GM18508 (cell line): Measurements from ENCODE around the gene KRTAP26-1.

Experiments used
- ATAC-seq: cut with Tn5 transposase; IDR thresholded peaks from one replicate; pipeline ENCODE4 v1.9.1; 2021; ENCODE audit warnings: moderate number of reproducible peaks; ENCODE audit not compliant: insufficient read depth, unreplicated experiment

KRTAP26-1 gene

GRCh38 chr21:30320215-30320614 lies at the start of gene KRTAP26-1:
Gene KRTAP26-1 (minus strand): TSS chr21:30320315. CDS start chr21:30320035, 280 bp downstream.
- ATAC-seq, result no peak

- ATAC-seq, result no peak
Observed at GRCh38 chr21:30355906-30356305, 35.8 kb upstream of the KRTAP26-1 start.

DNA sequence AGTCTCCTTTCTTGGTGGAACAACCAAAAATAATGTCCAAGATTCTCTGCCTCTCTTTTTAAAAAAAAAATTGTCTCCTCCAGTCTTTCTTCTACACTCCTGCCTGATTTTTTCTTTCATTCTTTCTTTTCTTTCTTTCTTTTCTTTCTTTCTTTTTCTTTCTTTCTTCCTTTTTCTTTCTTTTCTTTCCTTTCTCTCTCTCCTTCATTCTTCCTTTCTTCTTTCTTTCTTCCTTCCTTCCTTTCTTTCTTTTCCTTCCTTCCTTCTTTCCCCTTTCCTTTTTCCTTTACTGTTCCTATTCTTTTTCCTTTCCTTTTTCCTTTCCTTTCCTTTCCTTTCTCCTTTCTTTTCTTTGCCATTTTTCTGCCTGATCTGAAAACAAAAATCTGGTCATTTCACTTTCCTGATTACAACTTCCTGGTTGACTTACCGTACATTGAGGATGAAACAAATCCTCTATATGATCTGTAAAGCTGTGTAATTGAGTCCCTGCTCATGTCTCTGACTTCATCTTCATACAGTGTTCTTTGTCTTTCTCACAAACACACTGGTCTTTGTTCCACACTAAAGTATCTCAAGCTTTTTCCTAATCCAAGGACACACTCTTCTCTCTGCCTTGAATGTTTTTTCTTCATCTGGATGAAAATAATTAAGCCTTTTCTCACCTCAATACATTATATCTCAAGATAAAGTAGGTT lies 34.3 kb upstream of the KRTAP26-1 start:
- no peak for ATAC-seq

DNA sequence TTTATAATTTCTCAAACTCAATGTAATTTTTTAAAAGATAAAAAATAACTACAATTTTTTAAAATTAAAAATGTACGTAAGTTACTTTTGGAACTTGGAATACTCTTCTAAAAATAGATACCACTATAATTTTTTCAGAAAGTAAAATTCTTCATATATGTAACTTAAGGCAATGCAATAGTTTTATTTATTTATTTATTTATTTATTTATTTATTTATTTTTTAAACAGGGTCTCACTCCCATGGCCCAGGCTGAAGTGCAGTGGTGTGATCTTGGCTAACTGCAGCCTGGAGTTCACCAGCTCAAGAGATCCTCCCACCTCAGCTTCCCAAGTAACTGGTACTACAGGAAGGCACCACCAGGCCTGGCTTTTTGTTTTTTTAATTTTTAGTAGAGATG lies 31.4 kb upstream of the KRTAP26-1 start:
- no peak for ATAC-seq

DNA sequence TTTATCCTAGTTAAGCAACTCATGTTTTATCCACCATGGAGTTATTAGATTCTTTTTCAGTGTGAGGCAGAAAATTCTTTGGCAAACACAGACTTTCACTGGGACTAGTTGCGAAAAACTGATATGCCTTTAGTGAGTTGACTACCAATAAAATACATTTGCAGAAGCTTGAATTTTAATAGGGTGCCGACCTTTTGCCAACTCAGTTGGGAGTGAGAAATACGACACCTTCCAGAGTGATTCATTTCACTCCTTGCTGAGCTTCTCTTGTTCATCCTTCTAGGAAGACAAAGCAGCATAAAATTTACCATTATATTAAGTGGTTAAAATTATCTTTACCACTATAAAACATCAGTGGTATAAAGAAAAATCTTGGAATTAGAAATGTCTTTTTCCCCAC lies 29.5 kb upstream of the KRTAP26-1 start:
- ATAC-seq, result no peak

GRCh38 chr21:30348506-30348905 lies 28.4 kb upstream of the KRTAP26-1 start, which contains the start of gene KRTAP23-1:
Gene KRTAP23-1 (minus strand): TSS chr21:30348606. CDS start chr21:30348606, 0 bp downstream.
- ATAC-seq, result no peak

DNA sequence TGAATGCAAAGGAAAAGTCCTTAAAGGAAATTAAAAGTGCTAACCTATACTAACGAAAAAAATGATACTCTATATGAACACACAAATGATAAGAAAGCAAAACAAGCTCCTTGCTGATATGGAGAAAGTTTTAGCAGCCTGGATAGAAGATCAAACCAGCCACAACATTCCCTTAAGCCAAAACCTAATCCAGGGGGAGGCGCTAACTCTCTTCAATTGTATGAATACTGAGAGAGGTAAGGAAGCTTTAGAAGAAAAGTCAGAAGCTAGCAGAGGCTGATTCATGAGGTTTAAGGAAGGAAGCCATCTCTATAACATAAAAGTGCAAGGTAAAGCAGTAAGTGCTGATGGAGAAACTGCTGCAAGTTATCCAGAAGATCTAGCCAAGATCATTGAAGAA lies 24.9 kb upstream of the KRTAP26-1 start:
- no peak for ATAC-seq

- ATAC-seq, result no peak
Observed at GRCh38 chr21:30340714-30341573, 20.8 kb upstream of the KRTAP26-1 start.

DNA sequence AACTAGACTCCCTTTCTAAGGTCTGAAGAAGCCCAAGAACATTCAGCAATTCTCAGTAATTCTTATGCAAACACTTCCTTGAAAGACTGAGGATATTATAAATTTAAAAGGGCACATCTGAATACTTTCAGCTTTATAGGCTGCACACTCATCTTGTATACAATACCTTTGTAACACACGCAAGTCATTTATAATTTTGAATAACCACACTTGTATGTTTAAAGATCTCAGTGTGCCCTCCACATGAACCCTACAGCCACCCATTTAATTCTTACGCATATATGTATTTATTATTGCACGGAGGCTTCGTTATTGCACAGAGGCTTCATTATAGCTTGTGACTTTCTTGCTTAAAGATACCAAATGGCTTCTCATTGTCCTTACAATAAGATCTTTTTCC lies 18.6 kb upstream of the KRTAP26-1 start:
- ATAC-seq, result no peak

GRCh38 chr21:30337772-30338171 lies 17.7 kb upstream of the KRTAP26-1 start:
- no peak for ATAC-seq

GRCh38 chr21:30337276-30337744 lies 17.2 kb upstream of the KRTAP26-1 start, which contains the start of gene KRTAP27-1:
Gene KRTAP27-1 (minus strand): TSS chr21:30337694. CDS start chr21:30337668, 26 bp downstream.
- no peak for ATAC-seq

DNA sequence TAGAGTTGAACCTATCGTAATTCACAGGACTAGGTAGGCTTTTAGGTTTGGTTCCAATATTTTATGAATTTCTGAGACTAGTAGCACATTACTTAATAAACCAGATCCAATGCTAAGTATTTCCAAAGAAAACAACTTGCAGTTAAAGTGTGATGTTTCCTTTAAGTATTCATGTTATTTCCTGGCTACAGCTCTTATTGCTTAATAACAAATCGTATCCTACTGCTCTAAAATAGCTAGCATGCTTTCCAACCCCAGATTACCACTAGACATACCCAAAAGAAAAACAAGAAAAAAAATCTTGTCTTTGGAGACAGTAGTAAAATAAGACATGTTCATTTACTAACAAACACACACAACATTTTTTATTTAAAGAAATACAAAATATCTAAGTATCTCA lies 16.5 kb upstream of the KRTAP26-1 start:
- ATAC-seq, result no peak

DNA sequence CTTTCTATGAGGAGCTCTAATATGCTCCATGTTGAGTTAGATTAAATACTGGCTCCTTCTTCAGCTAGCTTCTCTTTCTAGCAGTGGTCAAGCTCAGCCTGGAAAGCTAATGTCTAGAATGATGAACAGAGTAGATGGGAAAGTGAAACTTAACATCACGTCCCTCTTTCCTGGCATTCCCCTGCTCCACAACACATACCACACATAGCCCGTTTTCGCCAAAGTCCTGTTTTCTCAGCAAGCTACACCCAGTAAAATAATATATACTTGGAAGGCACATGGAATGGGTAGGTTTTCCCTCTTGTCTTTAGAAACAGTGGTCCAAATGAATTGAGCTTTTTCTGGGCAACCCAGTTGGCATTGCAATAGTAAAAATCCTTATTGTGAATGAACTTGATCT lies 13.6 kb upstream of the KRTAP26-1 start:
- no peak for ATAC-seq

- ATAC-seq, result no peak
Observed at GRCh38 chr21:30332681-30333080, 12.6 kb upstream of the KRTAP26-1 start.

- ATAC-seq, result no peak
Observed at GRCh38 chr21:30329203-30329875, 9.2 kb upstream of the KRTAP26-1 start.

GRCh38 chr21:30326390-30326789 lies 6.3 kb upstream of the KRTAP26-1 start:
- no peak for ATAC-seq

DNA sequence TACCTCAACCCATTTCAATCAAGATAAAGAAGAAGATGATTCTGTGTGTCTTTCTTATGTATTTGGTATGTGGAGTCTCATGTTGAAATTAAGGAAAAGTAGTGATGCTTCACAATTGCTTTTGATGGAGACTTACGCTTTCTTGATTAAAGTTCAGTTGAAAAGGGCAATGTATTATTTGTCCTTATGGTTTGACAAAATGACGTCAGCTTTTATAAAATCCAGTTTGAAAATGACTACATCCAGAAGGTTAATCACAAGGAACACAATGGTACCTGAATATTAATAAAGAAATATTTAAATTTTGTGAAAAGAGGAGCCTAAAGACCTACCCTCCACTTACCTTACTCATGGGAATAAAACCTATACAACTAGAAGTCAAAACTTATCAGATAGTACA lies 4.4 kb downstream of the KRTAP26-1 start:
- no peak for ATAC-seq

DNA sequence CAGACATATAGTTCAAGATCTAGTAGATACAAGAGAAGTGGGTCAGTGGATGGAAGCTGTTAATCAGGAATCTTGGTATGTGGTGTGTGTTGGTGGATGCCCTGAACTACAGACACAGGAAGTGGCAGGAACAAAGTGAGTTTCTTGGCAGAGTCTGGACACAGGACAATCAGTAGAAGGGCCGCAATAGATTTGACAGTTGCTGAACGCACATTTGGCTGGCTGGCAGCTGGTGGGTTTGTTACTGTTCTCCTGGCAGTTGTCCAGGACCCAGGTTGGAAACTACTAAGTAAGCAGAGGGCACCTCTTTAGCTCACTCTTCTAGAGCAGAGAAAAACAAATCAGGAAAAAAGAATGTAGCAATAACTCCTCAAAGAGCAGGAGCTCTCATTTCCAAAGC lies 13.2 kb downstream of the KRTAP26-1 start:
- no peak for ATAC-seq

DNA sequence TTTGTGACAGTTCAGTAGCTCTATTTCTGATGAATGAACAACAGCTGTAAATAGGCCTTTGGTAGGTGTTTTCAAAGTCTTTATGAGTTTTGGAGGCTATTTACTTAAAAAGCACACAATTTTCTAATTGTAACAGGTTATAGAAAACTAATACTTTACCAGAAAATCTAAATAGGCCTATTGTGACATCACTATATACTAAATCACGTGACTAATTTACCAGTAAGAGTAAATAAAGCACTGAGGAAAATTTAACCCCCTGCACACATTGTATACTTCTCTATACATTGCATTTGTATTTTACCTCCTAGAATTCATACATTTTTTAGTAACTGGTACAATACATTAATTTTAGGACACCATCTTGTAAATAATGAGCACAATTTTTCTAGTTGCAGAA lies 15.0 kb downstream of the KRTAP26-1 start:
- ATAC-seq, result no peak

DNA sequence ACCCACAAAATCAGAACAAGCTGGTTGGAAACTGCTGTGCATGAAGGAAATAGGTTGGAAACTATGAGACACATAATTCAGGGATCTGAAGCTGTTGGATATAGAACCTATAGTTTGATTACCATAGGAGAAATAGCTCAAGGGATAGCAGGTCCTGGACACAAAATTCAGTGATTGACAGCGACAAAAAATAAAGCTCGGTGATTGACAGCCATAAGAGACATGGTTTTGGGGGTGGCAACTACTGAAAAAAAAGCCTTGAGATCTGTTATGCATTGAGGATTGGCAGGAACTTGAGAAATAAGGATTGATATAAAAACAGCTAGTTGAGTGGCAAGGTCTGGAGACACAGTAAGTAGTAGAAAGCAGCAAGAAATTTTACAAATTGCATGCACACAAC lies 30.9 kb downstream of the KRTAP26-1 start, which contains the start of gene KRTAP25-1:
TSS of gene KRTAP25-1 (minus strand) at position 300 of the 400 bp plus-strand sequence. CDS start at position 276, 24 bp downstream.
- no peak for ATAC-seq

- ATAC-seq, result no peak
Observed at GRCh38 chr21:30282850-30283249, 37.3 kb downstream of the KRTAP26-1 start, which contains the start of gene KRTAP24-1. Gene KRTAP24-1 (minus strand): TSS chr21:30282950. CDS start chr21:30282932, 18 bp downstream.
